ENCODE measurements around the gene TKTL1. TPM values are rescaled to one million over a fixed set of nuclear protein-coding genes. Genes with fewer than 3 reads are reported as not detected.
A peak's percentile ranks its signal among the peaks of the same experiment; 100 is the strongest.

Gene TKTL1
- total RNA-seq, 1 experiment from 2014 or later = not detected

DNA sequence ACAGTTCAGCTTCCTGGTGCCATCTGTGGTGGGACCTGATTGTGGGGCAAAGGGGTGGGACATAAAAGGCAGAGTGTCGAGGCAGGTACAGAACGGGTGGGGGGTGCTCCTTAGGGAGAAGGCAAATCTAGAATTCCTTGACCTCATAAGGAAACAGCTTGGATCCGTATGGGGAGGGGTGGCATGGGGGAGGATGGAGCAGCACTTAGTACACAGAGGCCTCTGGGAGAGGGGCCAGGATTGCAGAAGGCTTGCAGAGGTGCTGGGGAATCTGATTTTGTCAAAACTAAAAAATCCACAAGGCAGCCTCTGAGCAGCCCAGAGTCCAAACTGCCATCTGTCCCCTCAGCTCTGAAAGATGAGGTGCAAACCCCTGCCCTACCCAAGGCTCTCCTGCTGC is 81.2 kb downstream of the TKTL1 start:
- no peaks in the 10 kb centered on the region for H3K27me3 ChIP-seq (replicated peaks; ENCODE audit: insufficient read depth, low read depth, low read length, poor library complexity)
- no peak for TF ChIP-seq EZH2 (IDR thresholded peaks at IDR 0.05; ENCODE audit: borderline replicate concordance, low read depth, low read length, poor library complexity, severe bottlenecking)
- TF ChIP-seq, protein P1, sequence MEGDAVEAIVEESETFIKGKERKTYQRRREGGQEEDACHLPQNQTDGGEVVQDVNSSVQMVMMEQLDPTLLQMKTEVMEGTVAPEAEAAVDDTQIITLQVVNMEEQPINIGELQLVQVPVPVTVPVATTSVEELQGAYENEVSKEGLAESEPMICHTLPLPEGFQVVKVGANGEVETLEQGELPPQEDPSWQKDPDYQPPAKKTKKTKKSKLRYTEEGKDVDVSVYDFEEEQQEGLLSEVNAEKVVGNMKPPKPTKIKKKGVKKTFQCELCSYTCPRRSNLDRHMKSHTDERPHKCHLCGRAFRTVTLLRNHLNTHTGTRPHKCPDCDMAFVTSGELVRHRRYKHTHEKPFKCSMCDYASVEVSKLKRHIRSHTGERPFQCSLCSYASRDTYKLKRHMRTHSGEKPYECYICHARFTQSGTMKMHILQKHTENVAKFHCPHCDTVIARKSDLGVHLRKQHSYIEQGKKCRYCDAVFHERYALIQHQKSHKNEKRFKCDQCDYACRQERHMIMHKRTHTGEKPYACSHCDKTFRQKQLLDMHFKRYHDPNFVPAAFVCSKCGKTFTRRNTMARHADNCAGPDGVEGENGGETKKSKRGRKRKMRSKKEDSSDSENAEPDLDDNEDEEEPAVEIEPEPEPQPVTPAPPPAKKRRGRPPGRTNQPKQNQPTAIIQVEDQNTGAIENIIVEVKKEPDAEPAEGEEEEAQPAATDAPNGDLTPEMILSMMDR (conservative IDR thresholded peaks at IDR 0.05; ENCODE audit: low read depth, low read length) = no peak
- H3K27ac ChIP-seq (ENCODE audit: low read depth, low read length, poor library complexity, severe bottlenecking) = no peak overlapping the region
- BruUV-seq (replicated peaks) = no TSS peak
- intact Hi-C loops (cut with micrococcal nuclease; ENCODE audit: unreplicated experiment) = no loop called here
- H3K4me3 ChIP-seq (ENCODE audit: low read depth, low read length, poor library complexity, severe bottlenecking) = no peak overlapping the region
- ChIA-PET CTCF (no interaction called here), POLR2A (ENCODE audit: low non-redundant PET) (no interaction called here)
- H3K36me3 ChIP-seq (ENCODE audit: insufficient read depth, low read length, poor library complexity, severe bottlenecking) = no peaks in the 10 kb centered on the region
- H3K4me1 ChIP-seq (ENCODE audit: insufficient read depth, low read length, poor library complexity, severe bottlenecking) = peaks cover 16% of the 10 kb centered on the region
- no peaks in the 10 kb centered on the region for H3K9me3 ChIP-seq (ENCODE audit: low read depth, low read length, poor library complexity, severe bottlenecking)
- DNase-seq (ENCODE audit: low spot score) = no peak

DNA sequence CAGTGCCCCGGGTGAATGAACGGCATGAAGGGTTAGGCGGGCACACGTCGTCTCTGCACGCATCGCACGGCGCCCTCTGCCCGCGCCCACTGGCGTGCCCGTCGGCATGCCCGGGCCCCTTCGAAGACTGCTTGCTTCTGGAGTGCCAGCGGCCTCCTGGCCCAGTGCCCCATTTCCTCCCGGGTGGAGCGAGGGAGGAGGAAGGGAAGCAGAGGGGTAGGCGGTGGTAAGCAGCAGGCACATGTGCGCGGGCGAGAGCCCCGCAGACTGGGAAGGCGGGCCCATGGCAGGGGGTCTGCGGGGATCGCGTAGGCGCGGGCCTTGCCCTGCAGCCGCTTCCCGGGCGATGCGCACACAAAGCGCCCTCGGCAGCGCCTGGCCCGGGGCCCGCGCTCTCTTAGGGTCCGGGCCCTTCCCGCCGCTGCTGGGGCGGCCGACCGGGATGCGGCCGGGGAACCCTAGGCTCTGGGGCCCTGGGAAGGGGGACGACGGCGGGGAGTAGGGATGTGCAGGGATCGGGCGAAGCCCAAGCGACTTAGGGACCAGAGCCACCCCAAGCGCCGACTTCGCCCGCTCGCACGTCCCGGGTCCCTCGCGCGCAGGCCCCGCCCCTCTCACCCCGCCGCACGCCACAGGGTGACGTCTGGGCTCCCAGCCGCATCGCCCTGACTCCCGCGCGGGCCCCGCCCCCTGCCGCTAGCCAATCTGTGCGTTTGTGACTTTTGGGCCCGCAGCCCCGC is 82.6 kb downstream of the TKTL1 start:
- POLR2A ChIA-PET (ENCODE audit: low non-redundant PET) = interaction anchor here (1.0 kb wide), 1 partner anchor 9 kb away, joined by 8 read pairs; no protein-coding TSS in a partner anchor
- Histone ChIP-seq H3K9me3 (ENCODE audit: low read depth, low read length, poor library complexity, severe bottlenecking) (no peaks in the 10 kb centered on the region), H3K4me1 (ENCODE audit: insufficient read depth, low read length, poor library complexity, severe bottlenecking) (peaks cover 5% of the 10 kb centered on the region), H3K4me3 (ENCODE audit: low read depth, low read length, poor library complexity, severe bottlenecking) (peak overlapping the region; percentile 46), H3K27ac (ENCODE audit: low read depth, low read length, poor library complexity, severe bottlenecking) (peak overlapping the region; percentile 99), H3K36me3 (ENCODE audit: insufficient read depth, low read length, poor library complexity, severe bottlenecking) (no peaks in the 10 kb centered on the region), H3K27me3 (replicated peaks; ENCODE audit: insufficient read depth, low read depth, low read length, poor library complexity) (no peaks in the 10 kb centered on the region)
- DNase-seq (ENCODE audit: low spot score) = peak; percentile 72
- TF ChIP-seq EZH2 (IDR thresholded peaks at IDR 0.05; ENCODE audit: borderline replicate concordance, low read depth, low read length, poor library complexity, severe bottlenecking) = no peak
- TF ChIP-seq, protein P1 (conservative IDR thresholded peaks at IDR 0.05; ENCODE audit: low read depth, low read length) = 0 out of 2 replicates have a peak, but pooled peaks have one; percentile 19
- CTCF ChIA-PET = no interaction called here
- no TSS peak for BruUV-seq (replicated peaks)
- intact Hi-C loops (cut with micrococcal nuclease; ENCODE audit: unreplicated experiment) = no loop called here

DNA sequence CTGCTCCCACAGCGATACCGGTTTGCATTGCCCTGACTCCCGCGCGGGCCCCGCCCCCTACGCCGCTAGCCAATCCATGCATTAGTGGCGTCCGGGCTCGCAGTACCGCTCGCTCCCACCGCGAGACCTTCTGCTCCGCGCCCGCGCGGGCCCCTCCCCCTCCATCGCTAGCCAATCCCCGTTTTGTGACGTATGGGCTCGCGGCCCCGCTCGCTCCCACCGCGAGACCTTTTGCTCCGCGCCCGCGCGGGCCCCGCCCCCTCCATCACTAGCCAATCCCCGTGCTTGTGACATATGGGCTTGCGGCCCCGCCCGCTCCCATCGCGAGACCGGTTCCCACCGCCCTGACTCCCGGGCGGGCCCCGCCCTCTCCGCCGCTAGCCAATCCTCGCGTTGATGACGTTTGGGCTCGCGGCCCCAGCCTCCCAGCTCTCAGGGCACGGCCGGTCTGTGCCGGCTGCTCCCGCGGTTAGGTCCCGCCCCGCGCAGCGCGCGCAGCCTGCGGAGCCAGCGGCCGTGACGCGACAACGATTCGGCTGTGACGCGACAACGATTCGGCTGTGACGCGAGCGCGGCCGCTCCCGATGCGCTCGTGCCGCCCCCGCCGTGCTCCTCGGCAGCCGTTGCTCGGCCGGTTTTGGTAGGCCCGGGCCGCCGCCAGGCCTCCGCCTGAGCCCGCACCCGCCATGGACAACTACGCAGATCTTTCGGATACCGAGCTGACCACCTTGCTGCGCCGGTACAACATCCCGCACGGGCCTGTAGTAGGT is 83.4 kb downstream of the TKTL1 start, which contains the start of gene EMD:
EMD (plus strand) TSS at position 497 of the 770 bp plus-strand sequence; CDS start at position 687, 190 bp downstream.
- Histone ChIP-seq H3K9me3 (ENCODE audit: low read depth, low read length, poor library complexity, severe bottlenecking) (no peaks in the 10 kb centered on the region), H3K27me3 (replicated peaks; ENCODE audit: insufficient read depth, low read depth, low read length, poor library complexity) (no peaks in the 10 kb centered on the region), H3K27ac (ENCODE audit: low read depth, low read length, poor library complexity, severe bottlenecking) (peak within 1 kb of the TSS; percentile 100), H3K4me1 (ENCODE audit: insufficient read depth, low read length, poor library complexity, severe bottlenecking) (no peaks in the 10 kb centered on the region), H3K36me3 (ENCODE audit: insufficient read depth, low read length, poor library complexity, severe bottlenecking) (no peaks in the 10 kb centered on the region), H3K4me3 (ENCODE audit: low read depth, low read length, poor library complexity, severe bottlenecking) (peak within 1 kb of the TSS; percentile 96)
- DNase-seq (ENCODE audit: low spot score) = peak; percentile 98
- intact Hi-C loops (cut with micrococcal nuclease; ENCODE audit: unreplicated experiment) = no loop called here
- ChIA-PET CTCF (no interaction called here), POLR2A (ENCODE audit: low non-redundant PET) (interaction anchor here (1.0 kb wide), 1 partner anchor 10 kb away, joined by 8 read pairs; no protein-coding TSS in a partner anchor)
- BruUV-seq (replicated peaks) = no TSS peak
- TF ChIP-seq, protein P1 (conservative IDR thresholded peaks at IDR 0.05; ENCODE audit: low read depth, low read length) = no peak
- no peak for TF ChIP-seq EZH2 (IDR thresholded peaks at IDR 0.05; ENCODE audit: borderline replicate concordance, low read depth, low read length, poor library complexity, severe bottlenecking)

Data from A673 (cell line).